NCI-H748 treated with DMSO at 0.1 percent for 48 hours (cell line): ENCODE results near the gene PRDM16.

Experiments used
- DNase-seq: peaks from one replicate; lab custom pipeline; 2025; lab: John Stamatoyannopoulos, UW

PRDM16 gene

DNA sequence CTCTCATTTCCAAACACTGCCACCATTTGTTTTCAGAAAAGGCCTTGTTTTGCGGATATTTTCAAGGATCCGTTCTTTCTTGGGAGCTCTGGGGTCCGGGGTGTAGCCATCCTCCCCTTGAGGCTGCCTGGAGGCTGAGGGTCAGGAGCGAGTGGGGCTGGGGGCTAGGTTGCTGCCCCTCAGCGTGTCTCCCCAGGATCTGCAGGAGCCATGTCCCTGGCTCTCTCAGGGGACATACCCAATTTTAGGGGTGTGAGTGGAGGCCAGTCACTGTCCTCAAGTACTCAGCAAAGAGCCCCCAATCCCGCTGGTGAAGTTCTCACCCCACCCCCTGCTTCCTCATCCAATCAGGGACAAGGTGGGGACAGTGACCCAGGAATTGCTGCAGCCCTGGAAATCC, 15.0 kb upstream of the PRDM16 start:
- DNase-seq = no peak

DNA sequence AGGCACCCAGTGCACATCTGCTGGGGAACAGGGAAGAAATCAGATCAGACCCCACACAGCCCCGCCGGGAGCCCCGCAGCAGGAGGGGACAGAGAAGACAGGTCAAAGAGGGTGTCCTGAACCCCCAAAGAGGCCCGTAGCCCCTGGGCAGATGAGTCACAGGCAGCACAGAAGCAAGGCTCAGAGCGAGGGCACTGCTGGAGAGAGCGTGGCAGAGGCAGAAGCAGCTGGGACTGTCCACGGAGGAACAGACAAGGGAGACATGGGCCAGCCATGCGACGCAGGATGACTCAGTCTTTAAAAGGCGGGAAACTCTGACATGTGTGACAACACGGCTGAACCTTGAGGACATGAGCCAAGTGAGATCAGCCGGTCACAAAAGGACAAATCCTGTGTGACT, 14.5 kb upstream of the PRDM16 start:
- no peak for DNase-seq

DNA sequence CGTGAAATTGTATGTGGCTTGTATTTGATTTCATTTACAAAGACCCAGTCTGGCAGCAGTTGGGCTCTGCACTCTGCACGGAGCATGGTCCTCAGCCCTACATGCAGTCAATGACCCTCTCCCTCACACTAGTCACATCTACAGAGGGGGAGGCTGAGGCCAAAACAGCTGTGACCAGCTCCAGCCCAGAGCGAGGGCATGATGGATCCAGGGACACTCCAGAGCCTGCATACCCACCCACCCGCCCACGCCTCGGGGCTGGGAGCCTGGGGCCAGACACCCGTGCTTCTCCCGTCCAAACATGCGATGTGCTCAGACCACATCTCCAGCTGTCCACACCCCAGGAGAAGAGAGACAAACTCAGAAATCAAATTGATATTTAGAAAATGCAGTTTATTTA, 14.0 kb upstream of the PRDM16 start:
- DNase-seq = no peak

DNA sequence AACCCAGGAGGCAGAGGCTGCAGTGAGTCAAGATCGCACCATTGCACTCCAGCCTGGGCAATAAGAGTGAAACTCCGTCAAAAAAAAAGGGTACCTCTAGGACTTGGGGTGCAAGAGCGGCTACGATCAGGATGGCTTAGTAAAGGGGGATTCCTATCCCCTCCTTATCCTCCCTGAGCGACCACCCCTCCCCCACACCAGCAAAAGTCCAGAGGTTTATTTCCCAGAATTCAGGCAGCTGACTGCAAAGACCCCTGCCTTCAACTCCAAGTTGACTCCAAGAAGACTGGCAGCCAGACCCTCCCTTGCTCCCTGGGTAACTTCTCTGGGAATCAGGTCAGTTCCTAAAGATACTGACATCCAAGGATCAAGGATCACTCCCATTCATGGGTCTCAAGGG, 12.4 kb upstream of the PRDM16 start:
- no peak for DNase-seq

DNA sequence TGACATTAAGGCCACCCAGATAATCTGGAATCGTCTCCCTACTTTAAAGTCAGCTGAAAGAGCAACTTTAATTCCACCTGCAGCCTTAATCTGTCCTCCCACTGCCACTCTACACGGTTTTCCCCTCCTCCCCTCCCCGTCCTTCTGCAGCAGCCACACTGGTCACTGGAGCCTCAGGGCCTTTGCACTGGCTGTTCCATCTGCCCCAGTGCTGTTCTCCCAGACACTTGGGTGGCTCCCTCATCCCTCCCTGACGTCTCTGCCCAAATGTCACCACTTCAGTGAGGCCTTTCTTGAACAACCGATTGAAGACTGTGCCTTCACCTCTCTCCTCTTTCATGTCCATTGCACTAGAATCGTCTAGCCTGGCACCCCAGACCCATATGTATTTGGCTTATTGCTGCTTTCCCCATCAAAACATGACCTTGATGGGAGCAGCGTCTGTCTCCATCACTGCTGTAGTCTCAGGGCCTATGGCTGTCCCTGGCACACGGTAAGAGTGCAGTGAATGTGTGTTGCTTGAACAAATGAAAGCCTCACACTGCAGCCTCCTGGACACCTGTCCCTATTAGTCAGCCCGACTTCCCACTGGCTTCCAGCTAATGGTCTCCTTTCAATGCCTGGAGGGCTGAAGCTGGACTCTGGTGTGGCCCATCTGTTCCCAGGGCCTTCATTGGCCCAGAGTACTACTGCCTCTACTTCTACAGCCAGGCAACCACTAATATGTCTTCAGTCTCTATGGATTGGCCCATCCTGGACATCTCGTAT, 10.6 kb upstream of the PRDM16 start:
- DNase-seq = no peak

GRCh38 chr1:3060127-3060526, 8.9 kb upstream of the PRDM16 start:
- DNase-seq = no peak

GRCh38 chr1:3060601-3061551, 8.1 kb upstream of the PRDM16 start:
- DNase-seq = no peak

GRCh38 chr1:3061566-3061965, 7.4 kb upstream of the PRDM16 start:
- no peak for DNase-seq

DNA sequence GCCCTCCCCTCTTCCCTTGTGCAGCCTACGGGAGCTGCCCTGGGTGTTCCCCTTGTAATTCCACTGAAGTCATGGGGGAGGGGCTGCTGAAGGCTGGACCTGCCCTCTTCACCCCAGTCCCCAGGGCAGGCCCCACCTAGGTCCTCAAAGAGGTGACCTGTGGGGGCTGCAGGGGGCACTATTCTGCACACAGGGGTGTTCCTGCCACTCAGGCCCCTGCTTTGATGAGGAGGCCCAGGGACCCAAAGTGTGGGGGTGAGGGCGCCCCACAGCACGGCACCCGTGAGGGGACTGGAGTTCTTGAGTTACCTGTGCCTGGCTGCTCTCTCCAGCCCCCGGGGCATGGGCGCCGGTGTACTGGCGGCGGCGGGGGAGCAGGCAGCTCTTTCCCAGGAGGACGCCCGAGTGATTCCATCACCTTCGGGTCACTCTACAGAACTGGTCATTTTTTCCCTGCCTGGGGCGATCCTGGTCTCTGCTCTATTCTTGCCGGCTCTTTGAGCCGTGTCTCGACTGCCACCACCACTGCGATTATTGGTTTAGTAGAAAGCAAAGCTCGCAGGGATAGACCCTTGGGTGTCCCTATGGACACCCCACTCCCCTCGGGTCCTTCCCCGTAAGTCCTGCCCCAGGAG, 6.9 kb upstream of the PRDM16 start:
- no peak for DNase-seq

DNA sequence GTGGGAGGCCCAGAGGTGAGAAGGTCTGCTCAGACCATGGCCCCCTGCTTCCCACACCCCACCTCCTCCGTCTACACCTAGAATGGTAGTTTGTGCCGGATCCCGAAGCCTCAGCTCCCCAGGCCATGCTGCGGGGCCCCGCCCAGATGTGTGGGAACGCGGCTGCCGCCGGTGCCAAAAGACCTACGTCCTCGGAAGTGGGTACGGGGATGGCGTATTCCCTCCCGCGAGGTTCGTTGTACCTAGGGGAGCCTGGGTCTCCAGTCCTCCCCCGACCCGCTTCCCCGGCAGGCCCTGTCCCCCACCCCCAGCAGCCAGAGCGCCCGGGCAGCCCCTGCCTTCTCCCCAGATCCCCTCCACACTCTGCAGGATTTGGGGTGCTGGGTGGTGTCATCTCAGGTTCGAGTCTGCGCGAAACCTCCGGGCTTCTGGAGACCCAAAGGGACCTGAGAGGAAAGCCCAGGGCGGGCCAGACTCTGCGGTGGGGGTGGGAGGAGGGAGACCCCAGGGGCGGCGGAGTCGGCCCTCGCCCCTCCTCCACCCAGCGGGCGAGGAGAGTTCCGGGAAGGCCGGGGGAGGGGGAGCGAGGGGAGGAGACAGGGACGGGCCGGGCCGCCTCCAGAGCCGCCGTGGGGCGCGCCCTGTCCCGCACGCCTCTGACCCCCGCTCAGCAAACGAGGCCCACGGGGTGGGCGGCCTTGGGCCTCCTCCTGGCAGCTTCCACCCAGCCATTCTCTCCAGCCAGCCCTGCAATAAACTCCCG, 6.2 kb upstream of the PRDM16 start:
- no peak for DNase-seq

DNA sequence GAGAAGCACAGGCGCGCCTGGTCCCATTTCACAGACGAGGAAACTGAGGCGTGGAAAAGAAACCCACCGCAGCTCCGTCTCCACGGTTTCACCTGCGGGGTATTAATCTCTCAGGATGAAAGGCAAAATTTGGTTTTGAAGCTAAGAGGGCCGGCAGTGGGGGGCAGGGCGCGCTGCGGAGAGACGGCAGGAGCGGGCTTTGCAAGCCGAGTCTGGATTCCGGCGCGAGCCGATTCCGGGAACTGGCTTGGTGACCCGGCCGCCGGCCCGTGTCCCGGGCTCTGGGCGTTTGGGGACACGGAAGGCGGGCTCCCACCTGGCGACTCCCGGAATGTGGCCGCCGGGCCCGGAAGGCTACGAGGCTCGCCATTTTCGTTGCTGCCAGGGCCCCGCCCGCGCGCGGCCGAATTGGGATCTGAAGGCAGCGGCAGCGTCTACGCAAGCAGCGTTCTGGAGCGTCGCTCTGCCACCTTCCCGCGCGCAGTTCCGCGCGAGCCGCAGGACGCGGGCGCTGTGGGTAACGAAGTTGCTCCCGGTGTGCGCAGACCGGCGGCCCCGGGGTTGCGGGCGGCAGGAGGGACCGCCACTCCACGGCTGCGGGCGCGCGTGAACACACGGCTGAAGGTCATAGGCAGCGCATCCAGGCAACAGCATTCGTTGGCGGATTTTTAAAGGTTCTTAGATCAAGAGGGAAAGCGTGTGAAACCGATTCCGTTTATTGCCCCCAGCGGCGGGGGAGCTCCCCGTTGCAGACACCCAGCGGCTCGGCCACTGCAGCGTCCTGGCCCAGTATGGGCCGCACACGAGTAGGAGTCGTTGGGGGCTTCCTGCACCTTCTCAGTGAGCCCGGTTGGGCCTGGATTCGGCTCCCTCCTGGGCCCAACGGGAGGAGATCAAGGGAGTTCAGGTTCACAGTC, 5.4 kb upstream of the PRDM16 start:
- no peak for DNase-seq

GRCh38 chr1:3064296-3064850, 4.6 kb upstream of the PRDM16 start:
- no peak for DNase-seq

GRCh38 chr1:3064901-3065300, 4.1 kb upstream of the PRDM16 start:
- DNase-seq = no peak

DNA sequence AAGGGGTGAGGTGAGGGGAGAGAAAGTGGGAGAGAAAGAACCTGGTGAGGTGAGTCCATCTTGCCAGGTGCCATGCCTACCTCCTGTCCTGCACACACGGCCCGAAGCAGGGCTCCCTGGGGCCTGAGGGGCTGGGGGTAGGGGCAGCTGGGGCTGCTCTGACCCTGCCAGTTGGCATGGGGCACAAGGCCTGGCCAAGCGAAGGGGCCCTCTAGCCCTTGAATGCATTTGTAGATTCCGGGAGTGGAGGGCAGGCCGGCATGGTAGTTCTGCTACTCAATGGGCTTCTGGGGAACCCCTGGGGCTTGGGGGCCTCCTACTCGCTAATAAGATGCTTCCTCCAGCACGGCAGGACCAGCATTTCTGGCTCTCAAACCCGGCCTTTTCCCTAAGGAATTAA, 3.6 kb upstream of the PRDM16 start:
- no peak for DNase-seq

DNA sequence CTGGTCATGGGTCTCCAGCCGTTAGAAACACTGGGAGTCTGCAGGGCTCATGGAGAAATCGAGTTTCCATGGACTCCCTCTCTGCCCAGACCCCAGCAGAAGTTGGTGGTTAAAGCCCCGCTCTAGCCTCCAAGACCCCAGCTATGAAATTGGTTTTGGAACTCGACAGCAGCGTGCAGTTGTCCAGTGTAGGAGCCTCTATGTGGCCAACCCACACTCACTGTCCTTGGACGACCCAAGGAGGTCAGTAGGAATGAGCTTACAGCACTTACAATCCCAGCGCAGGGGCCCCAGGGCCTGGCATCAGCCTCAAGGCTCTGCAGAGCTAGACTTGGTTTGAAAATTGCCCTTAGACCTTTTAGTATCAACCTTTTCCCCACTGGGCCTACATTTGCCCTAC, 3.2 kb upstream of the PRDM16 start:
- DNase-seq = no peak

- DNase-seq = no peak
Observed at GRCh38 chr1:3066250-3066711, 2.7 kb upstream of the PRDM16 start.

- DNase-seq = no peak
Observed at GRCh38 chr1:3066826-3067225, 2.2 kb upstream of the PRDM16 start.

DNA sequence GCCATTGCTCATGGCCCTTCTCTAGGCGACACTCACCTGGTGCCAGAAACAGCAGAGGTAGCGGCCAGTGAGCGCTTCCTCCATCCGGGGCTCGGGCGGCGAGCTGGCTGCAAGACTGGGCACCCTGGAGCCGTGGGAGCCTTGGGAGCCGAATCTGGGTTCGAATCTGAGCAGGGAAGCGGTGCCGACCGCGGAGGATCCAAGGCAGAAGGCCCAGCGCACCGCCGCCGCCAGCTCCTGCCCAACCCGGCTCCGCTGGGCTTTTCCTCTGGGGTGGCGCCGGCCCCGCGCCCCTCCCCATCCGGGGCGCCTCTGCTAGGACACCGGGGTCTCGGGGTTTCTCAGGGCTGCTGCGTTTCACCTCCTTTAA, 1.7 kb upstream of the PRDM16 start:
- DNase-seq = no peak

- DNase-seq = no peak
Observed at GRCh38 chr1:3067671-3068563, 1.1 kb upstream of the PRDM16 start.
